ENCODE data around the gene ACO1.

ACO1 gene

GRCh38 chr9:32486839-32487562, 102.6 kb downstream of the ACO1 start:
- Mint-ChIP-seq H3K4me1 (no peaks in the 10 kb centered on the region), H3K36me3 (peaks cover 23% of the 10 kb centered on the region), H3K27ac (no peak overlapping the region), H3K9me3 (no peaks in the 10 kb centered on the region), H3K27me3 (no peaks in the 10 kb centered on the region), H3K4me3 (no peak overlapping the region)

- no peaks in the 10 kb centered on the region for H3K27me3 Mint-ChIP-seq
- H3K36me3 Mint-ChIP-seq = peaks cover 24% of the 10 kb centered on the region
- no peak overlapping the region for H3K27ac Mint-ChIP-seq
- H3K4me1 Mint-ChIP-seq = no peaks in the 10 kb centered on the region
- H3K9me3 Mint-ChIP-seq = no peaks in the 10 kb centered on the region
- no peak overlapping the region for H3K4me3 Mint-ChIP-seq
Observed at GRCh38 chr9:32487981-32488380, 103.5 kb downstream of the ACO1 start.

- no peaks in the 10 kb centered on the region for H3K27me3 Mint-ChIP-seq
- no peaks in the 10 kb centered on the region for H3K9me3 Mint-ChIP-seq
- H3K36me3 Mint-ChIP-seq = peaks cover 19% of the 10 kb centered on the region
- no peaks in the 10 kb centered on the region for H3K4me1 Mint-ChIP-seq
- H3K4me3 Mint-ChIP-seq = no peak overlapping the region
- no peak overlapping the region for H3K27ac Mint-ChIP-seq
Observed at GRCh38 chr9:32490601-32491000, 106.2 kb downstream of the ACO1 start.

DNA sequence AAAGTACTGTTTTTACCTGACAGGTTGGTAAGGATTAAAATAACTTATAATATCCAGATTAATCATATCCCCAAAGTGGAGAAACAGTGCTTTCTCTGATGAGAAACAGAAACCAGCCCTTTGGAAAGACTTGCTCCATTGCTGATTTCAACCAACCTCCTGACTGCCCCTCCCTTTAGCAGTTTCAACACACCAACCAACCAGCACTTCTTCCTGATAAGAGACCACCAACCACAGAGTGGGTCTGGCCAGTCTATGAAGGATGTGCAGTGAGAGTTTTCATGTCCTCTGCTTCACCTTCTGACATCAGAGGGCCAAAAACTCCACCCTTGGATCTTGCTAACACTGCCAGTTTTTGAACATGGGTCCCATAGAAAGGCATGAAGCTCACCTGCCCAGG, 113.5 kb downstream of the ACO1 start:
- Mint-ChIP-seq H3K4me1 (peaks cover 12% of the 10 kb centered on the region), H3K9me3 (no peaks in the 10 kb centered on the region), H3K36me3 (peaks cover 18% of the 10 kb centered on the region), H3K27ac (no peak overlapping the region), H3K4me3 (no peak overlapping the region), H3K27me3 (no peaks in the 10 kb centered on the region)

DNA sequence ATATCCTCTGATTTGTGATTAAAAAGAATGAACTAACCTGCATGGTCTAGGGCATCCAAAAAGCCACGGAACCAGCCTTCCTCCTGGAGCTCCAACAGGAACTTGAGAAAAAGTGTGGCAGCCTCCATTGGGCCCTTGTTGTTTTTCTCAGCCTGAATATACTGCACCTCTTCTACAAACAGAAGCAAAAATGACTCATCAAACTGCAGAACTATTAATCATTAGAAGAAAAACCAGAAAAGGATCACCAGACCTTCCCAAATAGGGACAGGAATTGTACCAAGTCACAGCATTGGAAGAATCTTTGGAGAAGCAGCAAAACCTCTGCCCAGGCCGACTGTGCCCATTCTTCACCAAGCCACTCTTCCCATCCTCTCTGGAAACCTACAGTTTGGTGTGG, 116.3 kb downstream of the ACO1 start:
- Mint-ChIP-seq H3K9me3 (no peaks in the 10 kb centered on the region), H3K27ac (no peak overlapping the region), H3K36me3 (peaks cover 18% of the 10 kb centered on the region), H3K4me1 (peaks cover 12% of the 10 kb centered on the region), H3K27me3 (no peaks in the 10 kb centered on the region), H3K4me3 (no peak overlapping the region)

GRCh38 chr9:32501868-32502267, 117.4 kb downstream of the ACO1 start:
- Mint-ChIP-seq H3K36me3 (peaks cover 16% of the 10 kb centered on the region), H3K4me3 (no peak overlapping the region), H3K9me3 (no peaks in the 10 kb centered on the region), H3K27ac (no peak overlapping the region), H3K27me3 (no peaks in the 10 kb centered on the region), H3K4me1 (peaks cover 12% of the 10 kb centered on the region)

- H3K4me1 Mint-ChIP-seq = peaks cover 12% of the 10 kb centered on the region
- H3K27ac Mint-ChIP-seq = no peak overlapping the region
- H3K9me3 Mint-ChIP-seq = no peaks in the 10 kb centered on the region
- H3K4me3 Mint-ChIP-seq = no peak overlapping the region
- peaks cover 16% of the 10 kb centered on the region for H3K36me3 Mint-ChIP-seq
- no peaks in the 10 kb centered on the region for H3K27me3 Mint-ChIP-seq
Observed at GRCh38 chr9:32502464-32502863, 118.0 kb downstream of the ACO1 start.

GRCh38 chr9:32503008-32503407, 118.6 kb downstream of the ACO1 start:
- Mint-ChIP-seq H3K27ac (no peak overlapping the region), H3K4me1 (peaks cover 16% of the 10 kb centered on the region), H3K36me3 (peaks cover 14% of the 10 kb centered on the region), H3K9me3 (no peaks in the 10 kb centered on the region), H3K27me3 (no peaks in the 10 kb centered on the region), H3K4me3 (no peak overlapping the region)

Measured in activated naive CD4-positive, alpha-beta T cell treated with anti-CD3 and anti-CD28 coated beads, Interleukin-2, amount 50 U/mL, for 24 hours (primary cell).